ENCODE data around the gene ZFAND2B. TPM values are rescaled to one million over a fixed set of nuclear protein-coding genes. Genes with fewer than 3 reads are reported as not detected.

ZFAND2B gene
- total and polyA plus RNA-seq, 2 experiments from 2014 or later, result 16.3 to 30.0 TPM

GRCh38 chr2:219197388-219197787 lies 9.2 kb upstream of the ZFAND2B start:
- Histone ChIP-seq H2AFZ (no peak overlapping the region), H3K9me2 (ENCODE audit: insufficient read depth) (no peaks in the 10 kb centered on the region), H3K4me3 (no peak overlapping the region), H3K4me2 (no peak overlapping the region), H4K20me1 (replicated peaks; ENCODE audit: insufficient read depth) (no peaks in the 10 kb centered on the region), H3K27me3 (ENCODE audit: insufficient read depth) (no peaks in the 10 kb centered on the region), H3K36me3 (ENCODE audit: insufficient read depth) (no peaks in the 10 kb centered on the region), H3K79me2 (replicated peaks; ENCODE audit: insufficient read depth) (no peaks in the 10 kb centered on the region), H3K4me1 (ENCODE audit: insufficient read depth) (no peaks in the 10 kb centered on the region; the same call in 1 of the 2 replicates), H3F3A (replicated peaks; ENCODE audit: low read depth) (no peaks in the 10 kb centered on the region), H3K27ac (ENCODE audit: low read depth) (no peak overlapping the region)
- no peak for DNase-seq (ENCODE audit: low spot score)
- Mint-ChIP-seq H3K27ac (no peak overlapping the region), H3K36me3 (ENCODE audit: low read depth) (no peaks in the 10 kb centered on the region), H3K4me3 (no peak overlapping the region; the same call in 2 of the 3 replicates), H3K9me3 (peaks cover 6% of the 10 kb centered on the region; the same call in 1 of the 3 replicates), H3K27me3 (ENCODE audit: insufficient read depth, low read depth, poor library complexity) (peaks cover 10% of the 10 kb centered on the region), H3K4me1 (peaks cover 10% of the 10 kb centered on the region; the same call in 2 of the 3 replicates)
- ATAC-seq, result no peak
- TF ChIP-seq ZNF331 (CRISPR knock-in tag; IDR thresholded peaks at IDR 0.05; ENCODE audit: low read depth) (no peak), EZH2phosphoT487 (IDR thresholded peaks at IDR 0.05; ENCODE audit: unreplicated experiment) (no peak), REST (IDR thresholded peaks at IDR 0.05; ENCODE audit: unreplicated experiment) (no peak), ZNF462 (CRISPR knock-in tag; IDR thresholded peaks at IDR 0.05) (no peak), JUNB (IDR thresholded peaks at IDR 0.05; ENCODE audit: unreplicated experiment) (no peak), ETS1 (IDR thresholded peaks at IDR 0.05) (no peak), ZNF114 (CRISPR knock-in tag; IDR thresholded peaks at IDR 0.05) (no peak), POLR2AphosphoS5 (IDR thresholded peaks at IDR 0.05; ENCODE audit: low read depth) (no peak), EZH2 (IDR thresholded peaks at IDR 0.05; ENCODE audit: low read depth, unreplicated experiment) (no peak), NANOG (IDR thresholded peaks at IDR 0.05; ENCODE audit: borderline replicate concordance) (no peak), CTCF (conservative IDR thresholded peaks at IDR 0.05; ENCODE audit: low read depth in 2 of 2) (no peak), CREB1 (CRISPR knock-in tag; IDR thresholded peaks at IDR 0.05; ENCODE audit: low read depth) (no peak)

All from GM23338 (cell line).